D341Med (cell line): Measurements from ENCODE around the gene NFIB.

Source experiments
- DNase-seq: peaks from one replicate; pipeline ENCODE4 v3.0.0; 2012; ENCODE audit warnings: low spot score

The NFIB gene

DNA sequence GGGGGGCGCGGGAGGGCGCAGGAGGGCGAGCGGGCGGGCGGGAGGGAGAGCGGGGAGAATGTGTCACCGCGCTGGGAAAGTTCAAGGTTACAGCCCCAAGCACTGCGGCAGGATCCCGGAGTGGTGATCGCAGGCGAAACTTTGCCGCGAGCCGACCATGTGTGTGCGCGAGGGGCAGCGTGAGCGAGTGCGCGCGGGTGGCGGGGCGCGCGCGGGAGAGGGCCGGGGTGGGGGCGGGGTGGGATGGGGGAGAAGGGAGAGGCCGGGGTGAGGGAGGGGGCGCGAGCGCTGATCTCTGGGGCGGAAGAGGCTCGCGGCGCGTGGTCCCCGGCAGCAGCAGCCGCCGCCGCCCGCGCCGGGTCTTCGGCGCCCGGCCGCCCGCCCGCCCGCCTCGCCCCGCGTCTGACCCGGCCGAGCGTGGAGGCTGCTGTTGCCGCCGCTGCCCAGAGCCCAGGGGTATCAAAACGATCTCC, at the start of gene NFIB:
NFIB (minus strand) TSS at position 191 of the 473 bp plus-strand sequence. CDS start 630 bp downstream, outside the sequence.
- DNase-seq: peak; percentile 81

DNA sequence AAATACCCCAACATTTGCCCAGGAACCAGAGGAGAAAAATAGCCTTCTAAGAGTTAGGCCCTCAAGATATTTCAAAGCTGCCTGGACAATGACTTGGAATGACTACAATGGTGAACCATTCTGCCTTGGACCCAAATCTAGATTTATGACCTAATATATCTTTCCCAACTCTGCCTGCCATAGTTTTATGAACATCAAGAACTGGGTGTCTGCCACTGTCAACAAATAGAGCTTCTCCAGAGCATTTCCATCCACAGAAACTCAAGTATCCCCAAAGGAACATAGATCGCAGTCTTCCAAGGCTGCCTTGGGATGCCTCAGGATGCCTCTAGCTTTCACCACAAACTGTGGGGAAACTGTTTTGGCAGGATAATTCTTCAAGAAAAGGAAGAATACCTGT, 48.2 kb upstream of the NFIB start:
- DNase-seq: no peak

DNA sequence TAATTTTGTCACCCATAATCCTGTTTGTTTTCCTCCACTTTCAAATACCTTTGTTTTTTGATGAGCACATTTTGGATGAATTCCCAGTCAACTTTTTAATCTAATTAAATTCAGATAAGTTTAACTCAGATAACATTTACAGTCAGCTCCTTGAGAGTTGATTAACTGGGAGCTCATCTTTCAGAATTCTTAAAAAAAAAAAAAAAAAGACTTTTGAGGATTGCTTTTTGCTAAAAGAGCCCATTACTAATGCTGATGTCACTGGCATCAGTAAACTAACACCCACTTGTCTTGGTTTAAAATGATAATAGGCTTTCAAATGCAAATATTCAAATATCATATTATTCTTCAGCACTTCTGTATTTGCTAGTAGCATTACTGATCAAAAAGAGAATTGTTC, 47.1 kb upstream of the NFIB start:
- no peak for DNase-seq

DNA sequence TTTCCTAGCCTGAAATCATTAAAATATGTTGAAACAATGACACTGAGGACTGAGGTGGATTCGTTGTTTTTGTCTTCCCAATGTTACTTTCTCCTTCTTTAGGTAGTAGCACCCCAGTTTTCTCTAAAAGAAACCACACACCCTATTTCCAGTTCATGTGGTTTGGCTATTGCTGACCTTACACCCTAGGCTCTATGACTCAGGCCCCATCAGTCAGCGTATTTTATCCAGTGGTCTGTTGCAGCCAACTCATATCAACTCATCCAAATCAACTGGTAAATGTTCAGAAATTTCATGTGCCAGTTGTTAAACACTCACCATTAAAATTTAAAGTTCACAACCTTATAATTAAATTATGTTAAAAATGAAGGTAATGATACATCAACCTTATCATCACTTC, 44.6 kb upstream of the NFIB start:
- DNase-seq: no peak

DNA sequence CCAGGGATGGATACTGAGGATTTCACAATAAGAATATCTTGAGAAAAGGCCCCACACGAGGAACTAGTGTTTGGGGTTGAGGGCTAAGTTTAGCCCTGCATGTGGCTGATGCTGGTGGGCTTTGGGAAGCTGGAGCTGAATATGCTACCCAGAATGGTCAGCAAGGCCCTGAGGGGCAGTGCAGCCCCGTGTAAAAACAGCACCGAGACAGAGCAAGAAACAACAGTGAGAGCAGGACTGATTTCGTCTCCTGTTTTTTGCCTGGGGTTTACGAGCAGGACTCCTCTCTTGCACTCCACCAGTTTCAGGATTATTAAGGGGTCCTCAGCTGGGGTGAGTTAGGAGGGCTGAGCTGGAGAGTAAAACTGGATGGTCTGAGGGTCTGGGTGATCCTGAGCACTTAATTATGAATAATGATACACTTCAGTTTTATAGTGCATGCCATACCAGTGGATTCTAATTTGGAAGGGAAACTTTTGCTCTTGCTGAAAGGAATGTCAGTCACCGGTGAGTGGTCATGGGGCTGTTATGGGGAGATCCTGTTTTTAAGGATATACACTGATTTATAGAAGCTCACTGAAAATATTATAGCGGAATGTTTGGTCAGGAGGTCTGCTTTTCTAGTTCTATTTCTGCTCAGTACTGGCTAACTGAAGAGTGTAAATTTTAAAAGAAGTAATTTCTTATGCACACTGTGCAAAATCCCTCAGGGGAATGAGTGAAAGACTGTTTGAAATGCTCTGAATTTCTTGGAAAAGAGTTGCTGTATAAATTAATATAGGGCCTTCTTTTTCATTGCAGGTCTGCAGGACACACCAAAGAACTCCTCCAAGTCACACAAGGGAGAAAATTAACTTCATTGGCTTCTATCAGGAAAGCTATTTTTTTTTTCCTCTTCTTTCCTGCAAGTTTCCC, 42.7 kb upstream of the NFIB start:
- no peak for DNase-seq

DNA sequence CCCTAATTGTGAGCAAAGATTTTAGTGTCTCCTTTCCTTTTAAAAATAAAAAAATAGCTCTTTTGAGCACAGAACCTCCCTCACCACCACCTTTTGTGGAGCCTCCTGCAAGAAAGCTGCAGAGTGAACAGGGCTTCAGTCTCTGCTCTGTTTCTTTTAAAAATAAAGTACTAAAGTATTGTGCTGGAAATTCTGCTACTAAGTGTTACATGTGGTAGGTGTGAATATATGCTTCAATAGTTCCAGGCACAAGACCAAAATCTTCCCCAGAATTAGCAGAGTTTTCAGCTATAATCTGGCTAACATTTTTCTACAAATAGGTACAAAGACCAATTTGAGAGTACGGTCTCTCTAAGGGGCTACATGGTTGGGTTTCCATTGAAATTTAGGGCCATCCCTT, 40.3 kb upstream of the NFIB start:
- DNase-seq: no peak

DNA sequence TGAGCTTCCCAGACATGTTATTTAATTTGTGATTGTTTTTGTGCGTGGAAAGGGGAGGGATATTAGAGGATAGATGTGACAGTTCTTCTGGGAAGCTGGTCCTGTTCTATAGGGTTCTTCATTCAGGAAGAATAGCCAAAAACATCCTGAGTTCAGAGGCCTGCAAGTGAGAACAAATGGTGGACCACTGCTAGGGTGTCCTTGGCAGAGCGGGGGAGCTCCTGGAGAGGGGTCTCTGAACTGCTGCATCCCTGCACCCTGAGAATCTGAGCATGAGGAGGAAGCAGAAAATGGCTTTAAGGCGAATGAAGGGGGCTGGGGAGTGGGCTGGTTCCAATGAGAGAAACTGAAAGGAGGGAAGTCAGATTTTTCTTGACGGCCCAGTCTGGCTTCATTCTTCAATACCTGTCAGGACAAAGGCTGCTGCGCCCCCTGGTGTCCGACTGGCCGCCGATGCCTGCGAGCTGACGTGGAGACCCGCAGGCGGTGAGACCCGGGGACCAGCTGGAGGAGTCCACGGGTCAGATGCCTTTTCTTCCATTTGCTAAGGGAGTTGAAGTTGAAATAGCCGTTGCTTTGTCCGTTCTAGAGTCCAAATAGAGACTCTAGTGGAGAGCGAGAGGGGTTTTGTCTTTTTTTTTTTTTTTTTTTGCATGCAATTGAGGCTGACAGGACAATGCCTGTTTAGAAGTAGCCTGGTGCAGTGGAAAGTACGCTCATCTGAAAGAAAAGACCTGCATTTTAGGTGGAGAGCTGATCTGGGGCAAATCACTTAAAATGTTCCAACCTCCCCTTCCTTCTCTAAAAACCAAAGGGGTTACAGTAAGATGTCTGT, 39.5 kb upstream of the NFIB start:
- DNase-seq: peak; percentile 90

DNA sequence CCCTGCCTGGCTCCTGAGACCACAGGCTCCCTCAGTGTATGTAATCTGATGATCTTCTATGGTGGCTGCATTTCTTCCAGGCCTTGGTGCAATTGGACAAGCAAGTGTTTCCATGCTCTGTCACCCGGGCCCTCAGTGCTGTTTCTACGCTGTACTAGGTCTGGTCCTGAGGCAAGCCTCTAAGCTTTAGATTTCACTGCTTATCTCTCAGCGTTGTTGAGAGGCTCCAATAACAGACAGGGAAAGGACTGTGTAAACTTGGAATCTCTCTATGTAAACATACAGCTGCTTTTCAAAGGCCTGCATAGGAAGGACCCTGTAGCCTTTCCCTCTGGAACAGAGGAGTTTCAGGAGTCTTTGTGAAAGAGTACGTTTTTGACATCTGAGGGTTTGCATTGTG, 38.6 kb upstream of the NFIB start:
- DNase-seq: no peak

DNA sequence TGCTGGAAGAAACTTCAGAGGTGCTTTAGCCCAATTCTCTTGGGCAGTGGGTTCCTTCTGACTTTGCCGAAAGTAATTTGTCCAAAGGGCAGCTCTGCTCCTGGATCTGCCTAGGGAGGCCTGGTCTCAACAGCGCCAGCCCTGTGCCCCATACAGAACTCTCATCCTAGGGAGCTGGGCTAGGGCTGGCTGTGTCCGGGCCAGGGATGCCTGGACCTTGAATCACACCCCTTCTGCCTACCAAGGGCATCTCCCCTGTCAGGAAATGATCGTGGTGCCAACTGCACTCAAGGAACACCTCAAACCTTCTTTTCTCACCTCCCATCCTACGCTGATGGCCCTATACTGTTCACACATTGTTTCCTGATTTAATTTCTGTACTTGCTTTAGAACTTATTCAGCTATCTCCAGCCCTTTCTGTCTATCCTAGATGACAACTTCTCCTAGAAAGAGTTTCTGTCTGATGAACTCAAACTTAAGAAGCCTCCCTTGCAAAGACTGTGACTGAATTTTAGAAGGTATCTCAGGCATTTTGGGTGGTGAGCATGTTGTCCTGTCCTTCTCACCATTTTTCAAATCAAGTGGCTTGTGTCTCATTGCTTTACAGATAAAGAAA, 37.4 kb upstream of the NFIB start:
- DNase-seq: no peak

DNA sequence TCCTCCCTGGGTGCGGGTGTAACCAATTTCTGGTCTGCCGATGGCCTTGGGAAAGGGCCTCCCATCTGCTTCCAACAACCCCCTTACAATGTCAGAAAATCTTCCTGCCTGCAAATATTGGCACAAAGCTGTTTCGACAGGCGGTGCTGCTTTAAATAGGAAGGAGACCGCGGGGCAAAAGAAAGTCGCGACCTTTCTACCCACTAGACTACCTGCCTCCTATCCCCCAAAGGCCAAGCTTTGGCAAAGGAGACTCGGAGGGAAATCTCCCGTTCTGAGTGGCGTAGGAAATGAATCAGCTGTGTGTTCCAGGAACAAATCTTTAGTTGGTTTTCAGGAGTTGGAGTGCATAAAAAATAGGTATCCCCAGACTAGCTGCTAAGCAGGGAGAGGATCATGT, 36.8 kb upstream of the NFIB start:
- no peak for DNase-seq

DNA sequence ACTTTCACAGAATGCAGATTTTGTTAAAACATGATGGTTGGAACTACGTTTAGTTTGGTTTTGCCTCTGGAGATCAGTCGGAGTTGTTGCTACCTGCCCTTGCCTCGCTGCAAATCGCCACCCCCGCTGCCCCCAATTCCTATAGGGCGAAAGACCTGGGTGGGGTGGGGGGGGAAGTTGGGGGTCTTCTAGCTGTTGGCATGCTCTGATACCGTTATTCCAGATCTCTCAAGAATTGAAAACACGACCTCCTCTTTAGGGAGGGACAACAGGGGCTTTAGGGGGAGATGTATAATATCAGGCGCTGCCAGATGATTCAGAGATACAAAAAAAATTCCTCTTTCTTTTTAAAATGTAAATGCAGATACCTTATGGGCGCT, 36.4 kb upstream of the NFIB start:
- DNase-seq: no peak

DNA sequence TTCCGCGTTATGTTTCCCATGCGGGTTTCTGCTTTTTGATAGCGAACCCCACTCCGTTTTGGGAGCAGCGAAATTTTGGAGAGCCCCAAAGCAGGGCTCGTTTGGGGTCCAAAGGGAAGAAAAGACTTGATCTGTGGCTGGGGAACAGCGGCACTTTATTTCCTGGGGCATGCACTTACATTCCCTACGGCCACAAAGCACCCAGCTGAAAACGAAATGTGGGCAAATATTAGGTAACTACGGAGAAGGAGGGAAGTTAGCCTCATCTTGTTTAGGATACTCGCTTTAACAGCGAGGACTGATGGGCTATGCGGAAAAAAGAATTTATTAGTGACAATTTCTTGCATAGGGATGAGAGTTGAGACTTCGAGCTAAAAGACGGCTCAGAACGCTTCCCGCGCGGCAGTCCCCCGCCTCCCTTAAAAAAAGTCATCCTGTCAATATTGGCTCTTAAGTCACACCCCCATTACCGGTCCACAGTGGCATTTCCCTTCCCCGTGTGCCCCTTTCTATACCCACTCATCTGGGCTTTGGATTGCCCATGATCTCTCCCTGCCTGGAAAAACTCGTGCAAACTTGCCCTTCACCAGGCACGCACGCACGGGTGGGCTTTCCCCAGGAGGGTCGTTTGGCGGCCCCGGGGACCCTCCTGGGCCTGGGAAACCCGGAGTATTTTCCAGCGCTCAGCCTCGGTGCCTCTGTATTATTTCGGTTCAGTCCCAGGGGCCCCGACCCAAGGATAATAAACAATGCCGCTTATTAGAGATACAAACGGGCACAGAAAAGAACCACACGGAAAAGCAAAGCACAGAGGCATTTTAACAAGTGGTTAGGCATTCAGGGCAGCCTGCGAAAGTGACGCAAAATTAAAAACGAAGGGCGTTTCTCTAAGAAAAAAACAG, 35.8 kb upstream of the NFIB start:
- no peak for DNase-seq

DNA sequence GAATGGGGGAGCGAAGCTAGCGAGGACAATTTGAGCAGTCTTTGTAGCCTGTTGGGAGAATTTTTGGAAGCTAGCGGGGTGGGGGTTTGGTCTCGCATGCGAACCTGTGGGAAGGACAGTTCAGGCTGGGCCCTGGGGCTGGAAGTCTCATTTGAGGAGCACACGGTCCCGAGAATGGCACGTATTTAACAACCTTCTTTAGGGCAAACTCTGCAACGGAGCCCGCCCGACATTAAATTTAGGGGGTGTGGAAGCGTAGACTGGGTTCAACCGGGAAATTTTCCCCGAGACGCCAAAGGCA, 35.2 kb upstream of the NFIB start:
- no peak for DNase-seq

DNA sequence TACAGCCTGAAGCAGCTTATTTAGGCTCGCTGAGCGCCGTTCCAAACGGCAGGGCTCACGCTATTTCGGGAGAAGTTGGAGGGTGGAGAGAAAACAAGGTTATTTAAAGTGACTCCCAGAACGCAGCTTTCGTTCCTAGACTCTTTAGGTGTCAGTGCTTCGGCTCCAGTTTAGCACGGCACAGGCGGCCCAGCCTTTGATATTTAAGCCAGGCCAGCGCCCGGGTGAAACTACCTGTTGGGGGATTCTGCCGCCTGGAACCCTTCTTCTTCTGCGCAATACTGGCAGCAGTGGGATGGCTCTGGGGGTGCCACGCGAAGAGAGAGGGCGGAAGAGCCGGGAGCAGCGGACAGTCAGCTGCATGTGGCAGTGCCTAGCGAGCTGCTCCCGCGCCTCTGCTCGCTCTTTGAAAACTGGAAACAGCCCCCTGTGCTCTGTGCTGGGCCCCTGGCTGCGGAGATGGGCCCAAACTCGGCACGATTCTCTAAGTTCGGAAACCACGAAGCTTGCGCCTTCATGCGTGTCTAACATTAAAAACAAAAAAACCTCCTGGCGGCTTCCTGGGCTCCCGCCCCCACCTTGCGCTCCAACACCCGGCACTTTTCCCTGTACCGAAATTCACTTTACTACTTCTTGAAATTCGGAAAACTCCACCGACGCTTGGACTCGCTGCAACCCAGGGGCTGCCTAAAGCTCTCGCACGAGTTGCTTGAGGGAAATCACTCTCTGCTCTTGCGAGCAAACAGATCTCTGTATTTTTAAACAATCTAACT, 34.6 kb upstream of the NFIB start:
- DNase-seq: no peak

DNA sequence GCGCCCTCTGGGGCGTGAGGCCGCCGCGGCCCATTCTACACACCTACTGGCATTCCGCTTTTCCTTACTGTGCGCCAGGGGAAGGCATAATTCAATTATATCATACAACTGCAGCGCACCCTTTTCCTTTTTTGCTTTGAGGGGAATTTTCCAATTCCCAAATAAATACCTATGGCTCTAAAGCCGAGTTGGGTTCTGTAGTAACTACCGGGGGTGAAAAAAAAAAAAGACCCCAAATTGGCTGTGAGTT, 34.1 kb upstream of the NFIB start:
- DNase-seq: no peak

DNA sequence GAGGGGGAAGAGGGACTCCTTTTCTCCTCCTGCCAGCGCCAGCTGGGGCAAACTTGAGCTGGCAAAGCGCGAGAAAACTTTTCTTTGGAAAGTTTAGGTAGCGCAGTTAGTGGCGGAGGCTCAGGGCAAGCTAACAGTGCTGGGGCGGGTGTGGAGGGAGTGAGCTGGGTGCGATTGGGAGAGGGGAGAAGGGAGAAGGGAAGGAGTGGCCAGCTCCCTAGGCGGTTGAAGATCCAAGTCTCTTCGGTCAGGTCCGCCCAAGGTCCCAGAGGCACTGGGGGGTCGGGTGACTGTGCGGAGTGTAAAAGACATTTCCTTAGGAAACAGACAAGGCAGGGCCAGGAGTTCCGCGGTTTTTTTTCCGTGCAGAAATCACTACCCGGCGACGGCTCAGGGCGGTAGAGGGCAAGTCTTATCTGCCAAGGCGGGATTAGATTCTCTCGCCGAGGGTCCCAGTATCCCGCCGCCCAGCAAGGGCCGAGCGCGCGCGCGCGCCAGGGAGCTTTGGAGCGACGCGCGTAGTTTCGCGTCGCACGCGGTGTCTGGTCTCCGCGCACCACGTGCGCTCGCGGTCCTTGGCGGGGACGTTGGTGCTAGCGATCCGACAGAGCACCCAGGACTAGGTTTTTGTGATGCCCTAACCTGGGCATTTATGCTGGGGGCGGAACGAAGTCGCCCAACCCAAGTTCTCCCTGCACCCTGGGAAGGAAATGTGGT, 33.6 kb upstream of the NFIB start:
- no peak for DNase-seq

DNA sequence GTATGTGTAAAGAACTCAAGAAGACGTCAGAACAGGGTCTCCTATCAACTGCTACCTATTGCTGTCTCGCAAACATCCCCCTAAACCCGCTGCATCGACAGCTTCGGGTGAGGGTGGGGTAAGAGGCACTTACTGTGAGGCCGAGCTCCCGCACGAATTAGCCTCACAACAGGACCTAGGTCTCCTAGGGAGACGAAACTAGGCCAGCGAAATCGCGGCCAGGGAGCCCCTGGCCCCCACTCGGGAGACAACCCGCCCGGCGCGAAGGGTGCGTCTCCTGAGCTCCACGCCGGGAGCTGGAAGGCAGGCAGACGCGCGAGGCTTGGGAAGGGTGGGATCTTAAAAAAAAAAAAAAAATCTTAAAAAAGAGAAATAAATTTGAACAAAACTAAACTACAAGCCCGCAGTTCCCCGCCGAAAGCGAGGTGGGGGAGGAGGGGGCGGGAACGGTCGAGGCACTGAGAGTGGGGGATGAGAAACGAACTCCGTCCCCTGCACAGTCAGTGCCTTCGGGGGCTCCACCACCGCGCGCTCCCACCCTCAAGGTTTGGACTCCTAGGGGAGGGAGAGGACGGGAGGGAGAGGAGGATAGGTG, 33.0 kb upstream of the NFIB start:
- DNase-seq: no peak

DNA sequence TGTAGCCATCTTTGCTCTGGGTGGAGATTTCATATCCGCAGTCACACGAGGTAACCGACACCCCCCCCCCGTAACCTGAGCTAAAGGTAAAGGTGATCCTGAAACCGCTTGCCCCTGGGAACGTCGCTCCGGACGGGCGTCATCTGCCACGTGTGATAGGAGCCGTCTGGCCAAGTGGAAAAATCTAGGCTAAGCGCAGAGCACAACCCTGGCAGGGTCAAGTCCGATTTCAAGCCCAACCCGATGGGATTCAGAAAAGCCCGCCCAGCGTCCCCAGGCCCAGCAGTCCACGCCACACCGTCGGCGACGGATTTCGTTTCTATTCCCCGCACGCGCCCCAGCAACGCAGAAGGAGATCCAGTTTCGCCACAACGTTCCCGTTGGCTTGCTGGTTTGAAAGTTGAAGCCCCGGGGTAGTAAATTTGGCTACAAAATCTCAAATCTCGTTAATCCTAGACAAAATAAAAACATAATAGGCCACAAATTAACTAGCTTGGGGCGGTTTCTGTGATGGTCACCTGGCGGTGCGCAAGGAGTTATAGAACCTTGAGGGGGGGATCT, 32.4 kb upstream of the NFIB start:
- DNase-seq: no peak

DNA sequence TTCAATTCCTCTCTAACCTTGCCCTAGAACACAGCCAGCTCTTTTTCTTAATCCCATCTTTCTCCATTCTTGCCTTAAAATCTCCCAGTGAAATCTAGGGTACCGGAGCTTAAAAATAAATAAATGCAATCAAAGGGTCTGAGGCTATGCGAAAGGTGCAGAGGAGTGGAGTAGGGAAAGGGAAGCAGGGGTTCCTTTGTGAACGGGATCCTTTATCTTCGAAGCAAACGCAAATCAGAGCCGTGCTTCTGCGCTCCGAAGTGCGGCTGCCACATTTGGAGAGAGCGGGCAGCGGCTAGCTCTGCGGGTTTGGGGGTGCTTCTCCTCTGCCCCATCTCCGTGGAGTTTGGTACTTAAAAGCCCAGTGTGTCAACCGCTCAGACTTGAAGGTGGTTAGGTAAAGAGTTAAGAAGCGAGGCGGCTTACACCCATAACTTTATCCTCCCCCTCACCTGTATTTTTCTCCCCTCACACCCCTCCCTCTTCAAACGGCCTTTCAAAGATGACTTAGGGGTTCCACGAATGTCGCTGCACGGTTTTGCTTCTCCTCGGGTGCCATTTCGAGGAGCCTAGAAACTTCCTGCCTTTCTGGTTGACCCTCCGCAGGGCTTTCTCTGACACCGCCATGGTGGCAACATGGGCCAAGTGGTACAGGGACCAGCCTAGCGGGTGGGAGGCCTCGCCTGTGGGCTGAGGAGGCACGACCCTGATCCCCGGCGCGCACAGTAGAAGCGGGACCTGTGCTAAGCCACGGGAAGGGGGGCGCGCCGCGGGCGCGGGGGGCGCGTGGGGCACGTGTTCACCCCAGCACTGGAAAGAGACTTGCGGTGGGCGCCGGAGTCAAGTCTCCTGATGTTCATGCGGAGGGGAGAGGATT, 31.7 kb upstream of the NFIB start:
- DNase-seq: no peak
